Measurements from ENCODE around the gene PRKCH. TPM values are rescaled to one million over a fixed set of nuclear protein-coding genes. Genes with fewer than 3 reads are reported as not detected.
"Not testable (repeated sequence)": the region's sequence is repeated elsewhere in the genome, so short reads cannot be mapped to it uniquely, and the experiment has no call there.

Gene PRKCH
- polyA plus RNA-seq, 10 donors = 10.6 to 17.9 (median 15.0) TPM

DNA sequence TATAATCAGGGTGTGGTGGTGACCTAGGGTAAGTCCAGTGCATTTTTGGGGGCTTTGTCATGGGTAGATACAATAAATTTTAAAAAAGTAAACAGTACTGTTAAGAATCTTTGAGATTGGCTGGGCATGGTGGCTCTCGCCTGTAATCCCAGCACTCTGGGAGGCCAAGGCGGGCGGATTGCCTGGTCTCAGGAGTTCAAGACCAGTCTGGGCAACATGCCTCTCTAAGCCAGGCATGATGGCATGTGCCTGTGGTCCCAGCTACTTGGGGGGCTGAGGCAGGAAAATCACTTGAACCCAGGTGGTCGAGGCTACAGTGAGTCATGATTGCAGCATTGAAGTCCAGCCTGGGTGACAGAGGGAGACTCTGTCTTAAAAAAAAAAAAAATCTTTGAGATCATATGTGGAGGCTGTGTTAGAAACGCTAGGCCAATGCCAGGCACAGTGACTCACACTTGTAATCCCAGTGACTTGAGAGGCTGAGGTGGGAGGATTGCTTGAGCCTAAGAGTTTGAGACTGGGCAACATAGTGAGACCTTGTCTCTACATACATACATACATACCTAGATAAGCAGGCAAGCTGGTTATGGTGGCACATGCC, 67.7 kb downstream of the PRKCH start:
- no peak for DNase-seq

DNA sequence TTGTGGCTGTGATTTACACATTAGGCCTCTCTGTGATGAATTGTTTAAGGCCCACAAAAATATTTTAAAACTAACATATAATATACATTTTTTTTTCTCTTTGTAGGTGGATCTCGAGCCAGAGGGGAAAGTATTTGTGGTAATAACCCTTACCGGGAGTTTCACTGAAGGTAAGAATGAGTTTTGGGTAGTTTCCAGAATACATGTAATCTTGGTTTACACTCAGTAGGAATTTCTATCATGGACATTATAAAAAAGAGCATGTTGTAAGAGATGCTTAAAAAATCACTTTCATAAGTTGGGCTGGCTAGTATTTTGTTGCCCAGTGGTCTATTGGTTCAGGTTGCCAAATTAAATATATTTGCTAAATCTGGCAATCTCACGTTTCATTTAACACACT, 69.7 kb downstream of the PRKCH start:
- DNase-seq = no peak

DNA sequence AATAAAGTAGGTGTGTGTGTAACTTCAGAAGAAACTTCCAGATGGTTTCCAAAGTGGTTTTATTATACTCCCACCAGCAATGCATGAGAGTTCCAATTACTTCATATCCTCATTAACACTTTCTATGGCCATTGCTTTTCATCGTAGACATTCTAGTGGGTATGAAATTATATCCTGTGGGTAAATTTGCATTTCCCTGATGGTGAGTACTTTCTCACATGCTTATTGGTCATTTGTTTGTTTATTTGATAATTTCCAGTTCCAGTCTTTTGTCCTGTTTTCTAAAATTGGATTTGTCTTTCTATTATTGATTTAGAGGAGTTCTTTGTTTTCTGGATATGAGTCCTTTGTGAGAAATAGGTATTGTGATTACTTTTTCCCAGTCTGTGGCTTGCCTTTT, 70.9 kb downstream of the PRKCH start:
- no peak for DNase-seq

DNA sequence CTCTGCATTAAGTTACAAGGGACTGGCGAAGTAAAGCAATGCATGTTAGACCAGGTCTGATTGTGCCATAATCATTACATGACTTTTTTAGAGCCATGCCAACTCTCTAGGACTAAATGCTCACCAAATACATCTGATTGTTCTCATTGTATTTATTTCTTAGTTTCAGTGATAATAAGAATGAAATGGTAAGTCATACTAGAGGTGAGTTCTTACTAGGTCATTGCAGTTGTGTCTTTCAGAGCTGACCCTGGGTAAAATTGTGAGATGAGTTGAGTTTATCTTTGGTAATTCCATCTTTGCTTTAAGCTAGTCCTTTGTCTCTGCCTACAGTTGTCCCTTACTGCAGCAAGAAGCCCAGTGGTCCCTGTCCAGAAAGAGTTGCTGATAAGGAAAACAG, 73.2 kb downstream of the PRKCH start:
- no peak for DNase-seq

DNA sequence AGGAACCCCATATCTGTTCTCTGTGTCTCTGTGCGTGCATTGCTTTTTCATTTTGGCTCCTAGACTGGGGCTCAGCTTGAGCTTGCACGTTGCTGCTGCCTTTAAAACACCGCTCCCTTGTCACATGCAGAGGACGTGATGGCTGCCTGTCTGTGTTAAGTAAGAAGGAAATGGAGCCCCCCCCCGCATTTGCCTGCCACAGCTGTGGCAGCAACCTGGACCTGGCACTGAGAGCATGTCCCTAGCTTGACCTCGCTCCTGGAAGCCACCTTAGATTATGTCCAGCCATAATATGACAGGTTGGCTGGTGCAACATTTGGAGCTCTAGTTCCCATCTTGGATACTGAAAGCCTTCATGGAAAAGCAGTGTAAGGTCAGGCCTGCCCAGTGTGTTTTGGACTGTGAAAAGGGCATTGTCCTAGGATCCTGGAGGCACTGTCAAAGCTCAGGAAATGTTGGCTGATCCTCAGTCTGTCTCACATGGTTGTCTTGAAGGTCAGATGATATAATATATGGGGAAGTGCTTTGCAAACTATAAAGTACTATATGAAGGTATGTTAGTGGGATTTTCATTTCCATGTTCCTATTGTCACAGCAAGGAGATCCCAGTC, 73.8 kb downstream of the PRKCH start:
- no peak for DNase-seq

DNA sequence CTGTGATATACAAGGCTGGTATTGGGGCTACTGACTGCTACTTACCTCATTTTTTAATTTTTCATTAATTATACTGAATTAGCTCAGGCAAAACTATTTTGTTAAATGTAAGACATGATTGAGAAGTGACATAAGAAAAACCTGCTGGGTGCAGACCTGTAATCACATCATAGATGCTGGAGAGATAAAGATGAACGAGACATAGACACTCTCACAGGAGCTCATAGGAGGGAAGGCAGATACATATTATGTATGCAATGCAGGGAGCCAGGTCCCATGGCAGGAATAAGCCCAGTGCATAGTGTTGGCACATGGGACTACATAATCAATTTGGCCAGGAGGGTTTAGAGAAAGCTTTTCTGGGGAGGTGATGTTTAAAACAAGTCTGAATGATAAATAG, 74.9 kb downstream of the PRKCH start:
- no peak for DNase-seq

DNA sequence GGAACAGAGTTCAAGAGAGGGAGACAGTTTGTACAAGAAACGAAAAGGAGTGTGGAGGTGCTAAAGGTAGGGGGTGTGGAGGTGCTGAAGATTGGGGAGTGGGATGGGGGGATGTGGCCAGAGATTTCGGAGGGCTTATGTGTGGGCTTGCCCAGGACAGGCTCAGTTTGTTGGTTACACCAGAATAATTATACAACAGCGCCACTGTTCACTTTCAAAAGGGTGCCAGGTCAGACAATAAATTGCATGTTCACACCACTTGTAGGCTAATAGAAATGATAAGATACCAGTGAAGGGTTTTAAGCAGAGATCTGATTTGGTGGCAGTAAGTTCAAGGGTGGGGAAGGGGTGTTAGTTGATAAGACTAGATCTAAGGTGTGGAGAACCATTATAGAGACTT, 75.3 kb downstream of the PRKCH start:
- no peak for DNase-seq

DNA sequence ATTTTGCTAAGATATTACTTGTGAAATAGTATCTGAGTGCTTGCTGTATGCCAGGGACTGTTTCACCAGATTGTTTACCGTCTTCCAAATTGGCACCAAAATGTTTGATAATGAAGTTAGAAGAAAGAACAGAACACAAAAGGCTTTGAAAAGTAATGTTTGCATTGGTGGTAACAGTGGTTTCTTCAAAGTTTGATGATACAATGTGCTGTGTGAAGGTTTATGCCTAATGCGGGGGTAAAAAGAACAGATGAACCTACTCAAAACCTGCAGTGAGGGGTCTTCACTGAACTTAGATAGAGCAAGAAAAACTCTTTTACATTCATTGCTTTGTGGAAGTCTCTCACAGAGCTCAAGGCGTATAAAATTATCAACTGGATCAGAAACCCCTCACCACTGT, 76.2 kb downstream of the PRKCH start:
- DNase-seq = no peak

DNA sequence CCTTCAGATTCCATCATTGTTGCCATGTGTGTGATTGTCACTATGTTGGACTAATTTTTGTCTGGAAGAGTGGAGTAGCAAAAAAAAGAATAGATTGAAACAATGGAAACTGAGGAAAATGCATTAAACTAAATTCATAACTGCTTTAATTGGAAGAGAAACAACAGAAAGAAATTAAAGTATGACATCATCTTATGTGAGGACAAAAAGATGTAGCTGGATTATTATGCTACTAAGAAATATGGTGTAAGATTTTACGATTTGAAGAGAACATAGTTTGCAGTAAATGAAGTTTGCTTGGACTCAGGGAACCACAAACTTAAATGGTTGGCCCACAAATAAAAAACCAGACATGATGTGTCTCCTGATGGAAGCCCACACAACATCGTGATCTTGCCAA, 76.8 kb downstream of the PRKCH start:
- DNase-seq = no peak

DNA sequence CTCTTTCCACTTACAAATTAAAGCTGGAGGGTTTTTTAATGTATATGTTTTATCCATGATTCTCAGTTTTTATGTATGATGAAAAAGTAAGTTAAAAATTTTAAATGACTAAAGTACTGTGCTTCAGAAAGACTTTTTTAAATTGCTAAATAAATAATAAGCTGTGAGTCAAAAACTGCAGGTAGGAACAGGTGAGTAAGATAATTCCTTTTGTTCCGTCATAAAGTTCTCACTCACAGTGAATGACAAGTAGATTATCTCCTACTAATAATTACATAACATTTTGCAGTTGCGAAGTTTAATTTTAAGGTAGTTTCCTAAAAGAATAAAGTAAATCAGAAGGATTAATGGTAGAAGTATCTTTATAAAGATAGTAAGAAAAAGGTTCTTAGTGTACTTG, 78.0 kb downstream of the PRKCH start:
- no peak for DNase-seq

DNA sequence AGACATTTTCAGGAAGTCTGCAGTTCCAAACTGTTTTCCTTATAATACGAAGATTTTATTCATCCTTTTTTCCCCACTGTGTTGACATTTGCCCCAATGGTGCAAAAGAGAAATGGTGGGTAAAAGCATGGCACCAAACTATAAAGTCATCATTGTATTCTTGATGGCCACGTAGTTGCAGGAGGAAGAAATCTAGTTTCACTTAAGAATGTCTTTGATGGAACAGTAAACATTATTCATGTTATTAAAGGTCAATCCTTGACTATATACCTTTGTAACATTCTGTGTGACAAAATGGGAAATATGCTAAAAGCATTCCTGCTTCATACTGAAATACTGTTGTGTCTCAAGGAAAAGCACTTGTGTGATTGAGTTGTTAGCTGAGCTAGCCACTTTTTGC, 80.1 kb downstream of the PRKCH start:
- DNase-seq = no peak

DNA sequence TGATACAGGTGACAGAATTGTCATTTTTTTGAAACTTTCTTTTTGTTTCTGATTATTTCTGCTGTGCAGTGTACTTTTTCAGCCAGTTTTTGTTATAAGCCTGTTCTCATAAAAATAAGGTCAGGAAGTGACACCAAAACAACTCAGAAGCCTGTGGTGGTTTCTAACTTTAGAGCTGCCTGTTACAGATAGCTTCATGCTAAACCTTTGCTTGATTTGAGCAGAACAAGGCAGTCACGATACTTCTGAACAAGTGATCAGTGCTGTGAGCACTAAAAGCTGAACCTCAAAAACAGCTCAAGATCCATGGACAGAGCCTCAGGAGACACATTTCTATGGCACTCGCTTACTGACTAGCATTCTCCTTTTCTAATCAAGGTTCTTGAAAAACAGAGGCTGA, 82.0 kb downstream of the PRKCH start:
- no peak for DNase-seq

DNA sequence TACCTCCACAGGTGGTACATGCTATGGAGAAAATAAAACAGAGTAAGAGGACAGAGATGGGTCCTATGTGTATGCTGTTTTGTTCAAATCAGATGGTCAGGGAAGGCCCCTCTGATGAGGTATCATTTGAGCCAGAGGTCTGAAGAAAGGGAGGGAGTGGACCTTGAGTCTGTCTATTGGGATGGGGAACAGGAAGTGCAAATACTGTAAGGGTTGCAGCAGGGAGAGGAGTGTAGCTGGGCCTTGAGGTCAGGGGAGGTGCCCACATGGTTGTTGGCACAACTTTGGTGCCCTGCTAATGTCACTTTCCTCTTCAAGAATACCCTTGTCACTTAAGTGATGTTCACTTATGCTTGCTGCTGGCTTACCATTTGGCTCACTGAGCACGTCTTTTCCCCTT, 83.3 kb downstream of the PRKCH start:
- no peak for DNase-seq

DNA sequence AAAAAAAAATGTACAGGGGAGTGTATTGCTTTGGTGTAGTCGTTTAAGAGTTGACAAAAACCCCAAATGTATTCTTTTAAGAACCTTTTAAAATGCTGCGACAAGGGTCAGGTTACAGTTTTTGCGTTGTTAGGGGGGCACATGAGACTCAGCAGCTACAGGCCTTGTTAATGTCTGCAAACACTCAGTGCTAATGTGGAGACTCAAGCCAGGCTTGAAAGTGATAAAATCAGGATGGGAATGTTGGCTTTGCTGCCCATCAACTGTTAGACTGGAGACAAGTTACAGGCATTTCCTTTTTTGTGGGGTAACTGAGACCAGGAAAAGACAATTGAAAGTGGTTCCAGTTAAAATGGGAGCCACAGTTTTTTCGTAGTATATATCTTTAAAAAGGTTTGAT, 84.8 kb downstream of the PRKCH start:
- no peak for DNase-seq

DNA sequence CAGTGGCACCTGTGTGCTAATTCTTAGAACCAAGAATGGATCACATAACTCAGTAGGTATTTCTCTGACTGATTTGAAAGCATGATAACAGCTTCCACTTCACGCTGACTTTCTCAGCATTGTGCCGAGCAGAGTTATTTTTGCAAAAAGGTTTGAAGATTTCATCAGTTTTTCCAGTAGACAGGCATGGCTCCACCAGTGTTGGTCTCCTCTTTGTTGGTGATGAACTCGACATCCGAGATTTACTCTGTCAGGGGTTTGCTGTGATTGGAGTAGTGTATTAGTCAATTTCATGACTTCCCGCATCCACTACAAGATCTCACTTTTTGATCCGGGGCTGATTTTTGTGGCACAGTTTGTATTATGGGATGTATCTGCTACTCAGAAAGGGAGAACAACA, 85.3 kb downstream of the PRKCH start:
- DNase-seq = no peak

DNA sequence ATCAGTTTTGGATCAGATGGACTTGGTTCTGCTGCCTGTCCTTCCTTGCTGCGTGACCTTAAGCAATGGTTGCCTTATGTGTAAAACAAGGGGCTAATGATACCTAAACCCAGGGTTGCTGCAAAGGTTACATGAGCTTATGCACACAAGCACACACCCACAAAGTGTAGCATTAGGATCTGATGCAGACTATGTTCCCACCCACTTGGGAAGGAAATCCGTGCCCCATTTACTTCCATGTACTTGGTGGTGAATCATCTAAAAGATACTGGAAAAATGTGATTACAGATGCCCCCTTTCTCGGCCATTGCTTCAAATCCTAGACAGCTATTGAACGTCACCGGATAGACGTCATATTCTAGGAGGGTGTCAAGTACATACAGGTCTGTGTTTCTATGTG, 87.1 kb downstream of the PRKCH start:
- no peak for DNase-seq

DNA sequence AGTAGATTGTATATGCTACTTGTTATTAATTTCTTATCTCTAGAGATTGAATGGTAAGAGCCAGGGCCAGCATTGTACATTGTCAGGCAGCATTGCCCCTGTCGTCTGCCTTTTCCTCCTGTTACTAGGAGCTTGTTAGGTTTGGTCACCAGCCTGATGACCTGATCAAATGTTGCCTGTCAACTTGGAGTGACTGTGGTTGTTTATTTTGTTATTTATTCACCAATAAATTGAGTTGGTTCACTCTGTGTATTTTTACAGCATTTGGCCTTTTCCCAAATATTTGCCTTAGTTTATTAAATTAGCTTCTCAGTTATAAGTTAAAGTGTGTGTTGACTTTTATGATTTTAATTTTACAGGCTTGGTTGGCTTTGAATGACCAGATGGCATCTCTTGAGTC, 88.4 kb downstream of the PRKCH start:
- no peak for DNase-seq

DNA sequence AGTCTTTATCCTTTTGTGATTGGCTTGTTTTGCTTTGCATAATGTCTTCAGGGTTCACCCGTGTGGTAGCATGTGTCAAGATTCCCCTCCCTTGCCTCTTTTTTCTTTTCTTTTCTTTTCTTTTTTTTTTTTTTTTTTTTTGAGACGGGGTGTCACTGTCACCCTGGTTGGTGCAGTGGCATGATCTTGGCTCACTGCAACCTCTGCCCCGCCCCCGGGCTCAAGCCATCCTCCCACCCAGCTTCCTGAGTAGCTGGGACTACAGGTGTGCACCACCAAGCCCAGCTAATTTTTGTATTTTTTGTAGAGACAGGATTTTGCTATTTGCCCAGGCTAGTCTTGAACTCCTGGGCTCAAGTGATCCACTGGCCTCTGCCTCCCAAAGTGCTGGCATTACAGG, 94.6 kb downstream of the PRKCH start:
- not testable (repeated sequence) for DNase-seq

DNA sequence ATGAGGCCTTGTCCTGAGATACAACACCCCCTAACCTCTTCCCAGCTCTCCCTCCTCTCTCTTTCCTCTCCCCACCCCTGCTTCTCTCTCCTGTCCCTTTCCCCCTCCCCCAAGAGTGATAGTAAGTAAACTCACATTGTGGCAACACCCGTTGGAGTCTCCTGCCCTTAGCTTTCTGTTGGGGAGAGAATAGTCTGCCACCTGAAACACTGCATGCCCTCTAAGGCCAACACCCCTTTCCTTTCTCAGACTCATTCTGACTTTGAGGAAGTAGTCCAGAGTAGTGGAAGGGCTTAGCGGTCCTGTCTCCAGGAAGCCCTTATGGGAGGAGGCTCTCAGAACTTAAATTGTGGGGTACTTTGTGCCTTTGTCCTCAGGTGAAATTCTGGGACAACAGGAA, 95.2 kb downstream of the PRKCH start:
- no peak for DNase-seq

DNA sequence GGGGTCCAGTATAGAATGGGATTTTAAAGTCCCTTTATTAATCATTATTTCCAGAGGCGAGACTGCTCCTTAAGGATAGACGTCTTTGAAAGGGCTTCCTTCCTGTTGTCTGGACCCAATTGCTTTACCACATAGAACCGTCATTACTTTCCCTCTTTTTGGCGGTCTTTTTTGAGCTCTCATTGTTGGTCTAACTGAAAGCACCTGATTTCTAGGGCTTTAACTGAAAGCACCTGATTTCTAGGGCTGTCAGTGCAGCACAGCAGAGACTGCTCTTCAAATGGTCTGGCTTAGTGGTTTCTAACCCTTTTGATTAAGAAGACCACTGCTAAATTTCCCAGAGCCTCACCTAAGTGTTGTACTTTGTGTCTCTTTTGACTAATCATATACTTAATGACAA, 95.8 kb downstream of the PRKCH start:
- no peak for DNase-seq

DNA sequence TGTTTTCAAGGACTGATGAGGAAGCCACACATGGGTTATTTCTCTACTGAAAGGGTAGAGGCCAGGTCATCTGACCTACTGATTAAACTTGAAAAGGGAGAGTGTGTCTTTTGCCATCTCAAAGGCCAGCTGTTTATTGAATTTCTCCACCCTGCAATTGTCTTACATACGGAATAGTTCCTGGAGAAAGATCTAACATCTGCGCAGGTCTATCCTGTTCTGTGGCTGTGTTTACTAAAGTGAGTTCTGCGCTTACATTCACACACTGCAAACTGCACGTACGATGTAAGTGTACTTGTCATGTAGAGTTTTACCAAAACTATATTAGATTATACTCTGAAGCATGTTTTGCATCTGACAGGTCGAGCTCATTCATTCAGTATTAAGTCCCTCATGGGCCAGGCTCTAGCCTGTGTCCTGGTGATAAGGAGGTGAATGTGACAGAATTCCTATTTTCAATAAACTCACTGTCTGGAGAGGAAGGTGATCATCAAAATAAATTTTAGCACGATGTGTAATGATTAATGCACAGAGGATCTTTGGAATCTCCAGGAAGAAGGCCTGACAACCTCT, 96.6 kb downstream of the PRKCH start:
- no peak for DNase-seq

DNA sequence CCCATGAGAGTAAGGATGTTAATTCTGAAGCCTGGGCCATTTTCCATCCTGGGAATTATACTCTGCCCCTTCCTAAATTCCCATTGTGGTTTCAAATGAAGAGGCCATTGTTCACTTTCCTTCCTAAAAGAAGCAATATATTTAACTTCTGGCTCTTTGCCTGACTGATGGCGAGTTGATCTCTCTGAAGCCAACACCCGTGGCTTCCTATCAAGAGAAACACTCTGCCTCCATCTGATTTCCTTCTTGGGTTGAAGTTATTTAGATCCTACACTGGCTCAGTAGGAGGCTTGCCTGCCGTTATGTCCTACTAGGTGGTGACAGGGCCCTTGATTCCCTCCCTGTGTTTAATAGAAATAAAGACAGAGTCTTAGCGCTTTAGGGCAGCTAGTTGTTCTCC, 97.4 kb downstream of the PRKCH start:
- DNase-seq = no peak

DNA sequence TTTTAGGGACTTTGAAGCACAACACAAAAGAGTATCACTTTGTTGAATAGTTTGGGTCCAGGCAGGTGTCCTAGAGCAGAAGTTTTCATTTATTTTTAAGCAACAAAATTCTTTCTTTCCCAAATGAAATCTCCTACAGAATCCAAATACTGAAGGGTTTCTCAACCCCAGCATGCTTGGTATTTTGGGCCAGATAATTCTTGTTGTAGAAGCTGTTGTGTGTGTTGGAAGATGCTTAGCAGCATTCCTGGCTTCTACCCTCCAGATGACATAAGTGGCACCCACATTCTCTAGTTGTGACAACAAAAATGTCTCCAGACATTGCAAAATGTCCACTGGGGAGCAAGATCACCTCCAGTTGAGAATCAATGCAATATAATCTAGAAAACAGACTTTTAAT, 97.8 kb downstream of the PRKCH start:
- no peak for DNase-seq

DNA sequence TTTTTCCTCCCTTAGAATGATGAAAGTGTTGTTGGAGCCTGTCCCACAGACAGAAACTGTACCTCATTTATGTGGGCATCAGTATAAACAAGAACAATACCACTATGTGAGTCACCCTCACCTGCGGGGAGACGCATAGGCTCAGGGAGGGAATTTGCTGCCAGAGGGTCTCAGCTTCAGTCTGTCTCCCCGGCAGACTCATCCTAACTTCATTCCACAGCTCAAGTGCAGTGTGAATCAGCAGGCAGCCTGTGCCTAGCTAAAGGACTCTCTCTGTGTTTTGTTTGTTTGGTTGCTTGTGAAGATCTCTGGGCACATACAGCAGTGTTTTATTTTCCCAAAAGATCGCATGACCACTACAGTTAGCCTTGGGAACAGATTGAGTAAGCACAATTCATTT, 98.9 kb downstream of the PRKCH start:
- no peak for DNase-seq
